NCI-H1092 (cell line): ENCODE results near the gene FJX1.
A peak's percentile ranks its signal among the peaks of the same experiment; 100 is the strongest.

ENCODE experiments used
- DNase-seq: peaks from one replicate; lab custom pipeline; 2025; lab: John Stamatoyannopoulos, UW

Gene FJX1

GRCh38 chr11:35608502-35608901, 9.8 kb upstream of the FJX1 start:
- no peak for DNase-seq

- no peak for DNase-seq
Observed at GRCh38 chr11:35609656-35610055, 8.6 kb upstream of the FJX1 start.

GRCh38 chr11:35610631-35611030, 7.6 kb upstream of the FJX1 start:
- DNase-seq: no peak

GRCh38 chr11:35611741-35612140, 6.5 kb upstream of the FJX1 start:
- DNase-seq: no peak

GRCh38 chr11:35614939-35615569, 3.2 kb upstream of the FJX1 start:
- no peak for DNase-seq

GRCh38 chr11:35615921-35616900, 2.0 kb upstream of the FJX1 start:
- peak; percentile 15 for DNase-seq

GRCh38 chr11:35617316-35617686, 959 bp upstream of the FJX1 start:
- DNase-seq: no peak

- no peak for DNase-seq
Observed at GRCh38 chr11:35618497-35619115, 346 bp downstream of the FJX1 start.

- no peak for DNase-seq
Observed at GRCh38 chr11:35619116-35619854, 1.0 kb downstream of the FJX1 start.

GRCh38 chr11:35619855-35620640, 1.8 kb downstream of the FJX1 start:
- peak; percentile 46 for DNase-seq

- no peak for DNase-seq
Observed at GRCh38 chr11:35620795-35621194, 2.5 kb downstream of the FJX1 start.

GRCh38 chr11:35621620-35622019, 3.4 kb downstream of the FJX1 start:
- DNase-seq: no peak

- no peak for DNase-seq
Observed at GRCh38 chr11:35622070-35622469, 3.8 kb downstream of the FJX1 start.

- DNase-seq: no peak
Observed at GRCh38 chr11:35623621-35624168, 5.4 kb downstream of the FJX1 start.

- no peak for DNase-seq
Observed at GRCh38 chr11:35624316-35624715, 6.1 kb downstream of the FJX1 start.

GRCh38 chr11:35624781-35625180, 6.5 kb downstream of the FJX1 start:
- no peak for DNase-seq

GRCh38 chr11:35626501-35626900, 8.2 kb downstream of the FJX1 start:
- DNase-seq: no peak

GRCh38 chr11:35629511-35629910, 11.3 kb downstream of the FJX1 start:
- DNase-seq: no peak

GRCh38 chr11:35629914-35630313, 11.7 kb downstream of the FJX1 start:
- DNase-seq: no peak

GRCh38 chr11:35631891-35632290, 13.6 kb downstream of the FJX1 start:
- DNase-seq: no peak

- DNase-seq: no peak
Observed at GRCh38 chr11:35632301-35632700, 14.0 kb downstream of the FJX1 start.
